ENCODE measurements around the gene STUB1. TPM values are rescaled to one million over a fixed set of nuclear protein-coding genes. Genes with fewer than 3 reads are reported as not detected.

The STUB1 gene
- total and polyA plus RNA-seq, 4 experiments from 2014 or later, result 97.2 to 181 (median 128) TPM

GRCh38 chr16:634996-635395 lies 45.2 kb upstream of the STUB1 start:
- Histone ChIP-seq H3K4me1 (ENCODE audit: insufficient read depth, low read length) (peaks cover 22% of the 10 kb centered on the region), H3K27me3 (ENCODE audit: insufficient read depth, low read length) (no peaks in the 10 kb centered on the region), H3K4me3 (ENCODE audit: low read length in 2 of 2) (peak overlapping the region in 1 of 2 donors; percentile 86), H3K9me3 (ENCODE audit: control insufficient read depth in 1 of 2, low read length in 2 of 2) (no peaks in the 10 kb centered on the region), H3K36me3 (ENCODE audit: insufficient read depth, low read length) (no peaks in the 10 kb centered on the region), H3K27ac (ENCODE audit: low read depth, low read length) (peak overlapping the region; percentile 76)
- Mint-ChIP-seq H3K27me3 (peaks cover 0 to 3% of the 10 kb centered on the region in 2 donors), H3K4me3 (peak overlapping the region in 7 of 8 donors; percentile 28 to 71 (median 46)), H3K9me3 (peaks cover 0 to 7% (median 0%) of the 10 kb centered on the region in 8 donors), H3K36me3 (peaks cover 0 to 7% of the 10 kb centered on the region in 2 donors), H3K27ac (peak overlapping the region in 2 of 7 donors; percentile 59 to 79), H3K4me1 (peaks cover 0 to 10% (median 5%) of the 10 kb centered on the region in 4 donors)
- intact Hi-C loops (cut with micrococcal nuclease), result loop anchor here (5.0 kb wide), 1 partner anchor 1337 kb away; the partner anchor contains the start of gene TBL3
- ChIA-PET POLR2A (ENCODE audit: partially characterized antibody) (no interaction called here), CTCF (ENCODE audit: partially characterized antibody) (no interaction called here)
- no peak for DNase-seq

DNA sequence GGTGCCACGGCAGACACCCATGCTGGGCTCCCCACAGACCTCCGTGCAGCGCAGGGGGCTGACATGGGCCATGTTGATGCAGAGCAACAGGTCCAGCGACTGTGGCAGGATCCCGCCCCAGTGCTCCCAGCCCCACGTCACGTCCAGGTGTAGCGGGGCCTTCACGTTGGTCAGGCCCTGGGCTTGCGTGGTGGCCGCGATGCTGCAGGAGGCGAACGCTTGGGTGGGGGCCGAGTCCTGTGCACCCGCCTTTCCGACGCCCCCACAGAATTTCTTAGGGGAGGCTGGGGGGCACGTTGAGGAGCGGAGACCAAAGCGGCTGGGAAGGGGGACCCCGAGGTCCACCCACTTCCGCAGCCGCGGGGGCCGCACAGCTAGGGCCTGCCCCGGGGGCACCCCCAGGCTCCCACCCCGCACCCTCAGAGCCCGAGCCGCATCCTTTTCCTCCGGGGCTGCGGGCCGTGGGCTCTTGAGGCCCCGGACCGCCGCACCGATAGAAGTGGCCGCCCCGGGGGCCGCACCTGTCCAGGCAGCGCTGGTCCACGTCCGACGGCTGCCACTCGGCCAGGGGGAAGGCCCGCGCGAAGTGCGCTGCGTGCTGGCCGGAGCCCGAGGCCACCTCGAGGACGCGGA lies 44.5 kb upstream of the STUB1 start:
- Histone ChIP-seq H3K9me3 (ENCODE audit: control insufficient read depth in 1 of 2, low read length in 2 of 2) (no peaks in the 10 kb centered on the region), H3K4me3 (ENCODE audit: low read length in 2 of 2) (peak overlapping the region; percentile 81 to 86), H3K27ac (ENCODE audit: low read depth, low read length) (peak overlapping the region; percentile 76), H3K27me3 (ENCODE audit: insufficient read depth, low read length) (no peaks in the 10 kb centered on the region), H3K4me1 (ENCODE audit: insufficient read depth, low read length) (peaks cover 22% of the 10 kb centered on the region), H3K36me3 (ENCODE audit: insufficient read depth, low read length) (no peaks in the 10 kb centered on the region)
- POLR2A ChIA-PET (ENCODE audit: partially characterized antibody), result interaction anchor here (0.8 to 3.5 kb wide), 25 partner anchors 10 to 1633 kb away, joined by 3 to 23 read pairs (median 5); partner anchors contain the start of genes CAPN15, CHTF18, NHLRC4 and PIGQ
- intact Hi-C loops (cut with micrococcal nuclease), result loop anchor here (1.0 to 5.0 kb wide), 6 partner anchors 14 to 1337 kb away; partner anchors contain the start of genes RHOT2, TBL3 and WDR90
- Mint-ChIP-seq H3K4me1 (peaks cover 0 to 10% (median 5%) of the 10 kb centered on the region in 4 donors), H3K27ac (peak overlapping the region in 1 of 7 donors; percentile 100), H3K9me3 (peaks cover 0 to 7% (median 0%) of the 10 kb centered on the region in 8 donors), H3K4me3 (peak overlapping the region in 7 of 8 donors; percentile 26 to 99 (median 57)), H3K27me3 (peaks cover 0 to 3% of the 10 kb centered on the region in 2 donors), H3K36me3 (peaks cover 0 to 7% of the 10 kb centered on the region in 2 donors)
- CTCF ChIA-PET (ENCODE audit: partially characterized antibody), result interaction anchor here (1.6 kb wide), 1 partner anchor 12 kb away, joined by 8 read pairs; no protein-coding TSS in a partner anchor
- no peak for DNase-seq

GRCh38 chr16:636206-637080 lies 43.8 kb upstream of the STUB1 start, which contains the start of gene METTL26:
TSS of gene METTL26 (minus strand) at chr16:636305. CDS start at chr16:636290, 15 bp downstream.
- peak; percentile 92 to 95 (median 93) for DNase-seq
- POLR2A ChIA-PET (ENCODE audit: partially characterized antibody), result interaction anchor here (0.6 to 3.5 kb wide), 29 partner anchors 10 to 1632 kb away, joined by 3 to 23 read pairs (median 5); partner anchors contain the start of genes CAPN15, CHTF18, JMJD8 and NHLRC4
- CTCF ChIA-PET (ENCODE audit: partially characterized antibody), result interaction anchor here (0.6 to 1.6 kb wide), 3 partner anchors 12 to 13 kb away, joined by 3 to 8 read pairs (median 3); no protein-coding TSS in a partner anchor

GRCh38 chr16:637081-638018 lies 42.9 kb upstream of the STUB1 start:
- Histone ChIP-seq H3K36me3 (ENCODE audit: insufficient read depth, low read length) (no peaks in the 10 kb centered on the region), H3K4me1 (ENCODE audit: insufficient read depth, low read length) (peaks cover 23% of the 10 kb centered on the region), H3K27ac (ENCODE audit: low read depth, low read length) (peak overlapping the region; percentile 76), H3K9me3 (ENCODE audit: control insufficient read depth in 1 of 2, low read length in 2 of 2) (no peaks in the 10 kb centered on the region), H3K27me3 (ENCODE audit: insufficient read depth, low read length) (no peaks in the 10 kb centered on the region), H3K4me3 (ENCODE audit: low read length in 2 of 2) (peak overlapping the region; percentile 81 to 86)
- peaks cover 0 to 7% of the 10 kb centered on the region in 2 donors for H3K36me3 Mint-ChIP-seq
- peak in 1 of 5 donors; percentile 88 for DNase-seq
- CTCF ChIA-PET (ENCODE audit: partially characterized antibody), result interaction anchor here (0.8 to 1.6 kb wide), 2 partner anchors 11 to 12 kb away, joined by 3 to 8 read pairs; no protein-coding TSS in a partner anchor
- H3K4me1 Mint-ChIP-seq, result peaks cover 0 to 10% (median 5%) of the 10 kb centered on the region in 4 donors
- peak overlapping the region; percentile 95 to 100 (median 98) for H3K4me3 Mint-ChIP-seq
- peak overlapping the region; percentile 94 to 100 (median 99) for H3K27ac Mint-ChIP-seq
- intact Hi-C loops (cut with micrococcal nuclease), result loop anchor here (2.0 to 5.0 kb wide), 2 partner anchors 41 to 1335 kb away; partner anchors contain the start of gene TBL3
- POLR2A ChIA-PET (ENCODE audit: partially characterized antibody), result interaction anchor here (0.7 to 3.5 kb wide), 23 partner anchors 9 to 1631 kb away, joined by 3 to 23 read pairs (median 7); partner anchors contain the start of genes CAPN15, CHTF18, JMJD8 and NHLRC4
- H3K9me3 Mint-ChIP-seq, result peaks cover 0 to 7% (median 0%) of the 10 kb centered on the region in 8 donors
- peaks cover 0 to 3% of the 10 kb centered on the region in 2 donors for H3K27me3 Mint-ChIP-seq

More at GRCh38 chr16:636206-637080, 43.8 kb upstream of the STUB1 start, which contains the start of gene METTL26:
- H3K36me3 Mint-ChIP-seq, result peaks cover 0 to 7% of the 10 kb centered on the region in 2 donors
- intact Hi-C loops (cut with micrococcal nuclease), result loop anchor here (1.0 to 5.0 kb wide), 6 partner anchors 13 to 1336 kb away; partner anchors contain the start of genes RHOT2, TBL3 and WDR90
- no peaks in the 10 kb centered on the region for H3K9me3 ChIP-seq (ENCODE audit: control insufficient read depth in 1 of 2, low read length in 2 of 2)
- peak within 1 kb of the TSS; percentile 94 to 100 (median 99) for H3K27ac Mint-ChIP-seq
- H3K4me1 Mint-ChIP-seq, result peaks cover 0 to 10% (median 5%) of the 10 kb centered on the region in 4 donors
- peak within 1 kb of the TSS; percentile 81 to 86 for H3K4me3 ChIP-seq (ENCODE audit: low read length in 2 of 2)
- H3K27ac ChIP-seq (ENCODE audit: low read depth, low read length), result peak within 1 kb of the TSS; percentile 76
- no peaks in the 10 kb centered on the region for H3K36me3 ChIP-seq (ENCODE audit: insufficient read depth, low read length)
- H3K4me1 ChIP-seq (ENCODE audit: insufficient read depth, low read length), result peaks cover 21% of the 10 kb centered on the region
- H3K27me3 ChIP-seq (ENCODE audit: insufficient read depth, low read length), result no peaks in the 10 kb centered on the region
- H3K4me3 Mint-ChIP-seq, result peak within 1 kb of the TSS; percentile 95 to 100 (median 98)
- H3K9me3 Mint-ChIP-seq, result peaks cover 0 to 7% (median 0%) of the 10 kb centered on the region in 8 donors
- H3K27me3 Mint-ChIP-seq, result peaks cover 0 to 3% of the 10 kb centered on the region in 2 donors

- ChIA-PET POLR2A (ENCODE audit: partially characterized antibody) (interaction anchor here (0.7 to 3.5 kb wide), 4 partner anchors 9 to 56 kb away, joined by 3 to 20 read pairs (median 8); partner anchors contain the start of gene STUB1), CTCF (ENCODE audit: partially characterized antibody) (interaction anchor here (0.5 kb wide), 1 partner anchor 501 kb away, joined by 4 read pairs; no protein-coding TSS in a partner anchor)
- Histone ChIP-seq H3K36me3 (ENCODE audit: insufficient read depth, low read length) (no peaks in the 10 kb centered on the region), H3K27ac (ENCODE audit: low read depth, low read length) (no peak overlapping the region), H3K4me1 (ENCODE audit: insufficient read depth, low read length) (peaks cover 30% of the 10 kb centered on the region), H3K27me3 (ENCODE audit: insufficient read depth, low read length) (no peaks in the 10 kb centered on the region), H3K4me3 (ENCODE audit: low read length in 2 of 2) (no peak overlapping the region), H3K9me3 (ENCODE audit: control insufficient read depth in 1 of 2, low read length in 2 of 2) (no peaks in the 10 kb centered on the region)
- no peak for DNase-seq
- H3K36me3 Mint-ChIP-seq, result peaks cover 0 to 7% of the 10 kb centered on the region in 2 donors
- intact Hi-C loops (cut with micrococcal nuclease), result loop anchor here (5.0 kb wide), 1 partner anchor 1334 kb away; the partner anchor contains the start of gene TBL3
- peak overlapping the region in 2 of 7 donors; percentile 70 to 100 for H3K27ac Mint-ChIP-seq
- H3K9me3 Mint-ChIP-seq, result peaks cover 0 to 7% (median 0%) of the 10 kb centered on the region in 8 donors
- peaks cover 0 to 3% of the 10 kb centered on the region in 2 donors for H3K27me3 Mint-ChIP-seq
- H3K4me3 Mint-ChIP-seq, result peak overlapping the region in 3 of 8 donors; percentile 12 to 36 (median 22)
- peaks cover 0 to 14% (median 5%) of the 10 kb centered on the region in 4 donors for H3K4me1 Mint-ChIP-seq
Observed at GRCh38 chr16:638034-638543, 42.1 kb upstream of the STUB1 start.

All from CD4-positive, alpha-beta memory T cell (primary cell).